Head of caudate nucleus (tissue), 42 donors: ENCODE measurements around the gene NECTIN4.

Experiments
- DNase-seq, 42 donors: peaks; one replicate each; pipeline versions ENCODE4 v3.0.0 to v3.0.0-alpha.2; 2020 to 2021; ENCODE audit warnings: mixed read lengths in 7 of 42
- intact Hi-C: fragments of 100-400 bp; cut with DNase I; formaldehyde crosslinking; loops from one replicate; pipeline ENCODE4 v1.15.0; 2022

The NECTIN4 gene

DNA sequence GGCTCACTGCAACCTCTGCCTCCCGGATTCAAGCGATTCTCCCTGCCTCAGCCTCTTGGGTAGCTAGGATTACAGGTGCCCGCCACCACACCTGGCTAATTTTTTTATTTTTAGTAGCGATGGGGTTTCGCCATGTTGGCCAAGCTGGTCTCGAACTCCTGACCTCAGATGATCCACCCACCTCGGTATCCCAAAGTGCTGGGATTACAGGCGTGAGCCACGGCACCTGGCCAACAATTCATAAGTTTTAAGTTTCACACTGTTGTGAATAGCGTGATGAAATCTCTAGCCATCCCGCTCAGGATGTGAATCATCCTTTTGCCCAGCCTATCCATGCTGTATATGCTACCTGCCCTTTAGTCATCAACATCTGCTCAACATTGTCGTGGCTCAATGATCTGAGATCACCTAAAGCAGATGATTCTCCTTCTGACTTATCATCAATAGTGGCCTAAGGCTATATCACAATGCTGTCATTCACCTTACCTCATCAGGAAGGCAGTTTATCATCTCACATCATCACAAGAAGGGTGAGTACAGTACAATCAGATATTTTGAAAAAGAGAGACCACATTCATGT, 25.9 kb upstream of the NECTIN4 start:
- intact Hi-C loops: no loop called here
- DNase-seq: no peak

DNA sequence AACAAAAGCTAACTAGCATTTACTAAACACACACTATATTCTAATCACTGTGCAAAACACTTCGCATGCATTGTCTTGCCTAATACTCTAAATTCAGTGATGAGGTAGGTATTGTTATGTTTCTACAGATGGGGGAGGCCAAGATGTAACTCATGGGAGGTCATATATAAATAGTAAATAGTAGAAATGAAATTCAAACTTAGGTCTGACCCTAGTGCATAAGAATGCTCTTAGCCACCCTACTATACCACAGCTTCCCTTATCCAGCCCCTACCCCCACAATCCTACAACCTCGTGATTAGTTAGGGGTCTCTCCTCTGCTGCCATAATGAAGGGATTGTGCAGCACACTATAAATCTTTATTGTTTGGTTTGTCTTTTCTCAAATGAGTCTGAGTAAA, 25.2 kb upstream of the NECTIN4 start:
- DNase-seq: no peak
- intact Hi-C loops: no loop called here

DNA sequence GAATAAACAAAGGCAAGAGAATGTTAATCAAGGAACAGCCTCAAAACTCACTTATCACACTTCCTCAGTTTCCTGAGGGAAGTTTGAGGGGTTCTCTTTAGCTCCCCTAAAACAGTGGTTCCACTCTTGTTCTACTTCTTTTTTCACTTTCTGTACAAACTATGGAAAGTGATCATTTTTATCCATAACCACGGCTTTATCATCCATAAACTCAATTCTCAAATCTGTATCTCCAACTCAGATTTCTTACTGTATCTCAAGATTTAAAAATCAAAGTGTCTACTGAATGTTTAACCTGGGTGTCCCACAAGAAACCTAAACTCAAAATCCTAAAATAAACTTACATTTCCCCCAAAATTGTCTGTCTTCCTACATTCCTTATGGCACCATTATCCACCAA, 24.6 kb upstream of the NECTIN4 start:
- DNase-seq: no peak
- intact Hi-C loops: no loop called here

DNA sequence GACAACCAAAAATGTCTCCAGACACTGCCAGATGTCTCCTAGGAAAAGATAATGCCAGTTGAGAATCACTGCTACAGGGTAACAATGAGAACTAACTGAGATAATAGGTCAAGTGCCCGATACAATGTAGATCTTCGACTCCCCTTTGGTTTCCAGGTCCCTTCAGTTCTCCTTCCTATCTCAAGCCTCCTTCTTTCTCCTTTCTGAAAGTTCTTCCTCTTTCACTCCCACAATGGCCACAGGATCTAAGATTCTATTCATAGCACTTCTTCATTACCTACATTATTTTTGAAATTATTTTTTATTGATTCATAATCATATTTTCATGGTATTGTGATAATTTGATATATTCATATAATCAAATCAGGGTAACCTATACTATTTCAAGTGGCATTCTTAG, 22.2 kb upstream of the NECTIN4 start:
- DNase-seq: no peak
- intact Hi-C loops: no loop called here

DNA sequence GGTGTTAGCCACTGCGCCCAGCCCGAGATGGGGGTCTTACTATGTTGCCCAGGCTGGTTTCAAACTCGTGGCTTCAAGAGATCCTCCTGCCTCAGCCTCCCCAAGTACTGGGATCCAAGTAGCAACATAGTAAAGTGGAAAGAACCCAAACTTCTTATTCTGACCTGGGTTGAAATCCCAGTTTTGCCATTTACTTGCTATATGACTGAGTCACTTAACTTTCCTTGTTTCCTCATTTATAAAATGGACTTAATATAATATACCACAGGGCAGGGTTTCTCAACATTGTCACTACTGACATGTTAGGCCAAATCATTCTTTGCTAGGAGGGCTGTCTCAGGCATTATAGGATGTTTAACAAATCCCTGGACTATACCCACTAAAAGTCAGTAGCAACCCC, 21.8 kb upstream of the NECTIN4 start:
- intact Hi-C loops: no loop called here
- no peak for DNase-seq

DNA sequence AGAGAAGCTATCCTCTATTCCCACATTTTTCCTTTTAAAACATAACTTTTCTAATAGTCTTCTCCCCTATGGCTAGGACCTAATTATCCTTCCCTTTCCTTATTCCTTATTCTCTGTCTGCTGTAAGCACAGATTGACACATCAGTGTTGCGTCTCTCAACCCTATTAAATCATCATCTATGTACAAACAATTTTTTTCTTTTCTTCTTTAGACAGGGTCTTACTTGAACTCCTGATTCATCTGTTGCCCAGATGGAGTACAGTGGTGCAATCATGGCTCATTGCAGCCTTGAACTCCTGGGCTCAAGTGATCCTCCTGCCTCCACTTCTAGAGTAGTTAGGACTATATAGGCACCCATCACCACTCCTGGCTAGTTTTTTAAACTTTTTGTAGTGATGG, 17.1 kb upstream of the NECTIN4 start:
- no peak for DNase-seq
- intact Hi-C loops: no loop called here

DNA sequence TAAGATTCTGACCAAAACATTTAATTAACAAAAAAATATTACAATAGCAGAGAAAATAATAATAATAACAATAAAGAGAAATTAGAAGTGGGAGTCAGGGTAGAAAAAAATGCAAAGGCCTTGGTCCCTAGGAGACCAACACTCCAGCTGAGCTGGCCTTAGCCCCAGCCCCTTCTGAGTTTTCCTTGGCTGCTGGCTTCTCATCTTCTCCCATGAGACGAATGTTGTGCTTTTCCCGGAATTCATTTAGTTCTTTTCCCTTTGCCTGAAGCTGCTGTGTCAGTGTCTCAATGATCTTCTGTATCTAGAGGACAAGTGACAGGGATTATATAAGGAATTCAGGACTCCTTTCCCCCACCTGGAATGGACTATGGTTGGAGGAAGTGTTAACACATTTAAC, 11.2 kb upstream of the NECTIN4 start:
- intact Hi-C loops: no loop called here
- DNase-seq: peak in 1 of 42 donors; percentile 5

DNA sequence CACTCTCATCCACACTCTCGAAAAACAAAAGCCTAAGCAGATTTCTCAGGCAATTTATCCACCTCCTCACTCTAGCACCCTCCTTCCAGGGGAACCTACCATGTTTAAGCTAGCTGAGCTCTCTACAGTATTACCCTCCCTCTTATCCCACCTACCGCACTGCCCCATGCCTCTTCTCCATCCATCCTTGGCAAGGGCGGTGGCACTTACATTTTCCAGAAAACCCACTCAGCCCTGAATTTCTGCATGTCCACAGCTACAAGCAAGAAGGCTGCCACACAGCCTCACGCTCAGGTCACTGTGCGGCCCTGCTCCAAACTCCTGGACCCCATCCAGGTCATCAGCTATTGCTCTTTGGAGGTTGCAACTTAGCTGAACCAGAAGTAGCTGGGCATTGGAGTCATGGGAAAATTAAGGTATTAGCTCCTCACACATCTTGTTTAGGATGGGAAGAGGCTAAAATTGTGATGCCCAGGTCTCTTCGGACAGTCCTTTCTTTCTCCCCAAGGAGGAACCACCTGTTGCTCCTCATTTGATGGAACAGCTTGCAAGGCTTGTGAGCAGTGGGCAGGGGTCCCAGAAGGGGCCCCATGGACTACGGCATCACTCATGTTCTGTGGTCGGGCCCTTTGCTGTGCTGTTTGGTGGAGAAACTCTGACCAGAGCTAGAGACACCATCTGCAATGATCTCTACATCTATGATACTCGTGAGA, 9.9 kb upstream of the NECTIN4 start:
- intact Hi-C loops: loop anchor here (5.0 kb wide), 1 partner anchor 102 kb away; no protein-coding TSS in a partner anchor
- DNase-seq: peak in 2 of 42 donors; percentile 15 to 32

DNA sequence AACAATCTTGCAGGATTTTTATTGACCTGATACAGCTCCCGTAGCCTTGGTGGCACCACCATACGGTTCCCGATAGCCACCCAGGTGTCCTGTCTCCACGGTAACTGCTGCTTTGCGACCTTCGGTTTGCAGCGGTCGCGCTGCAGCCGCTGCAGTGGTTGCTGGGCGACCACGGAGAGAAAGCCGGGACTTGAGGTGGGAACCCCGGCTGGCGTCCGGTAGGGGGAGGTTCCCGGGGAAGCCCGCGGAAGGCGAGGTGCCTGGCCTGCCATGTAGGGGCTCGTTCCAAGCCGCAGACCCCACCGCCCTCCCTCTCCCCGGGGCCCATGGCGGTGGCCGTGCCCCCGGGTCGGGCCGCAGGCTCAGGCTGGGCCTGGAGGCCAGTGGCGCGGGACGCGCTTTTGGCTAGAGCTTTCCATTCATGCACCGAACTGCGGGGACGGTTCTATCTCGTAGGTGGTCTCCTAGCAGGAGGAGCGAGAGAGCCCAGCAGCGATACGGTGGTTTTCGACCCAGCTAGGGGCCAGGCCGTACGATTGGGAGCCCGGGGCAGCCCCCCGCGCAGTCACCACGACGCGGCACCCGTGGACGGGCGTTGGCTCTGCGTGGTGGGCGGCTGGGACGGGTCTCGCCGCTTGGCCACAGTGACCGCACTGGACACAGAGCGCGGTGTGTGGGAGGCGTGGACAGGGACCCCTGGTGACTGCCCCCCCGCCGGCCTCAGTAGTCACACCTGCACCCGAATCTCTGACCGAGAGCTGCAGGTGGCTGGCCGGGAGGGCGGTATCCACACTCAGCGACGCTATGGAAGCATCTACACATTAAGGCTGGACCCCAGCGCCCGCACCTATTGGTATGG, 9.1 kb upstream of the NECTIN4 start, which contains the start of gene KLHDC9:
Gene KLHDC9 (plus strand): TSS at position 152 of the 859 bp plus-strand sequence. CDS start 175 bp downstream, at position 327.
- intact Hi-C loops: loop anchor here (5.0 kb wide), 1 partner anchor 101 kb away; no protein-coding TSS in a partner anchor
- DNase-seq: peak; percentile 60 to 94 (median 82)

DNA sequence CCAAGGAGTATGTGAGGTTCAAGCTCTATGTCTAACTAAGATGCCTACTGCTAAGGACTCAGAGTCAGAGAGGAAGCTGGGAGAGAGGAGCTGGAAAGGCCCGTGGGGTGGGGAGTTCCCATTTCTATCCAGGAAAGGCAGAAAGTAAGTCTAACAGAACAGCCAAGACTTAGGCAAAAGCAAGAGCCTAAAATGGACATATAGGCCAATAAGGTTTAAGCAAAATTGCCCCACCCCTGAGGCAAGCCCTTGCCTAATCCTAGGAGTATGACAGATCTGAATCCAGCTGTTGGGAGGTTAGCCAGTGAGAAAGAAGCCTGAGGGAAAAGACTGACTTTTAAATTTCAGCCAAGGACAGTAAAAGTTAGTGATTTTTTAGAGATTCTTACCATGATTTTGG, 7.2 kb upstream of the NECTIN4 start:
- DNase-seq: no peak
- intact Hi-C loops: loop anchor here (2.0 to 5.0 kb wide), 2 partner anchors 52 to 99 kb away; partner anchors contain the start of gene USF1

DNA sequence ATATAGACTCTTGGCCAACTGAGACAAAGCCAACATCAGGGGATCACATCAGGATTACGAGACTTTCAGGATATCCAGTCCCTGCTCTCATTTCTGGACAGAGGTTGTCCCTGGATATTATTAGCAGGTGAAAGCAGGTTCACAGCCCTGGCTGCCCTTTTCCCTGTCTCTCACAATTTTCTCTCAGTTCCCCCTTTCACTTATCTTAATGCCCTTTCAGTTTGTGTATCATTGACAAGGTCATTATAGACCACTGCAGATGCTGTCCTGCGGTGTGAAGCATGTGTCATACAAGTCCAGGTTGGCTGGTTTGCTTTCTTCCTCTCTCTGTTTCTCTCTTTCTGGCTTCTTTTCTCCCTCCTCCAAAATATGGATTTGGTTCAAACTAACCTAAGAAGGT, 6.7 kb upstream of the NECTIN4 start:
- intact Hi-C loops: loop anchor here (2.0 to 5.0 kb wide), 2 partner anchors 51 to 99 kb away; partner anchors contain the start of gene USF1
- DNase-seq: no peak

DNA sequence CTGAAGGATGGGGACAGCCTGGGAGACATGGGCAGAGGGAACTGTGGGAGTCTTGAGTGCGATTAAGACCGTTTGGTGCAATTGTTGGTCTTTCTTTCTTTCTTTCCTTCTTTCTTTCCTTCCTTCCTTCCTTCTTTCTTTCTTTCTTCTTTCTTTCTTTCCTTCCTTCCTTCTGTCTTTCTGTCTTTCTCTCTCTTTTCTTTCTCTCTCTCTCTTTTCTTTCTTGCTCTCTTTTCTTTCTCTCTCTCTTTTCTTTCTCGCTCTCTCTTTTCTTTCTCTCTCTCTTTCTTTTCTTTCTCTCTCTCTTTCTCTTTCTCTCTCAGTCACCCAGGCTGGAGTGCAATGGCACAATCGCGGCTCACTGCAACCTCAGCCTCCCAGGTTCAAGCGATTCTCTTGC, 5.9 kb upstream of the NECTIN4 start:
- intact Hi-C loops: loop anchor here (5.0 kb wide), 1 partner anchor 98 kb away; no protein-coding TSS in a partner anchor
- DNase-seq: no peak

DNA sequence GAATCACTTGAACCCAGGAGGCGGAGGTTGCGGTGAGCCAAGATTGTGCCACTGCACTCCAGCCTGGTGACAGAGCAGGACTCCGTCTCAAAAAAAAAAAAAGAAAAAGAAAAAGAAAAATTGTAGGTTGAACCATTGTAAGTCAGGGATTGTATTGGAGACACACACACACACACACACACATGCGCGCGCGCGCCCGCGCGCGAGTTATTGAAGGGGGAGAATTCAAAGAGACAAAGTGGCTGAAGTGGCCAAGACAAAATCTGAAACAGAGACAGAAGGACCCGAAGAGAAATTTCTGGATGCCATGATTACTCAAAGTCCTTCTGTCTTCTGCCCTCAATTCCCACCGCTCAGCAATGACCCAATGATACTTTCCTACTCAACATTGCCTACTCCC, 5.1 kb upstream of the NECTIN4 start:
- DNase-seq: no peak
- intact Hi-C loops: no loop called here

DNA sequence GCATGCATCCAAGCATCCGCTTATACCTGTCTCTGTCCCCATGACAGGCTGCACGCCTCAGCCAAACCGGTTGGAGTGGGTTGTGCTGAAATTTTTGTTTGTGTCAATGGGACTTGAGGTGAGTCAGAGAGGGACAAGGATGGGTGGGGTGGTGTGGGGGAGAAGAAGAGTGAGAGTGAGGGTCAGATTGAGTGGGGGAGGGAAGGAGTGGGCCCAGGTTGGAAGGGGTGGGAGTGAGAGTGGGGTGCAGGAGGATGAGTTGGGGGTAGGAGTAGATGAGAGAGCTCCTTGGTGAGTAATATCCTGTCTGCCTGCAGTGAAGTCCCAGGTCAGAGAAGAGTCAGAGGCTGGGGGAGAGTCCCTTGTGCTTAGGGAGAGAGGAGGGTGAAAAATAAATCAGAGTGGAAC, 3.3 kb upstream of the NECTIN4 start:
- intact Hi-C loops: no loop called here
- no peak for DNase-seq

DNA sequence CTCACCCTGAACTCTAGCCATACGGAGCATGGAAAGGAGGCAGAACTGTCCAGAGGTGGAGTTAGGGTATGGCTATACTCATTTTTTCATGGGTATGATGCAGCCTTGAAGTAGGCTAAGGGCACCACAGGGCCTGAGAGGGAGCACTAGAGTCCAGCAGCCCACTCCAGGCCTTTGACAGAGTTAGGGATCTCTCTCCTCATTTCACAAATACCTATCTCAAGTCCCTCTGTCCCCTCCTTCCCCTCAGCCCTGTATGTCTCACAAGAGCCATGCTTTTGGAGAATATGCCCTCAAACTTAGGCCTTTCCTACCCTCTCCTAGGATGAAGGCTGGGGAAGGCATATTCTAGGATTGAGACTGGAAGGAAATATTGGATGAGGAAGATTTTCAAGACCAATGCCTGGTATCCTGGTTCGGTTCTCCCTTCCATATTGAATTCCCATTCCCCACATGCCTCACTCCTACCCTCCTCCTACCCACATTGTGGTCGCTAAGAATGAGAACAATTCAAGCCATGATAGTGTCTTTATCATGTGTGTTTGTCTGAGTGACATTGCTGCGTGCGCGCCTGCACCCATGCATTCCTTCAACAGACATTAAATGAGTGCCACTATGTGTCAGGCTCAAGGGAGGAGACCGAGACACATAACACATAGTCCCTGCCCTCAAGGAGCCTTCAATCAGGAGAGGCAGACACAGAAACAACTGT, 2.6 kb upstream of the NECTIN4 start:
- intact Hi-C loops: no loop called here
- DNase-seq: no peak

DNA sequence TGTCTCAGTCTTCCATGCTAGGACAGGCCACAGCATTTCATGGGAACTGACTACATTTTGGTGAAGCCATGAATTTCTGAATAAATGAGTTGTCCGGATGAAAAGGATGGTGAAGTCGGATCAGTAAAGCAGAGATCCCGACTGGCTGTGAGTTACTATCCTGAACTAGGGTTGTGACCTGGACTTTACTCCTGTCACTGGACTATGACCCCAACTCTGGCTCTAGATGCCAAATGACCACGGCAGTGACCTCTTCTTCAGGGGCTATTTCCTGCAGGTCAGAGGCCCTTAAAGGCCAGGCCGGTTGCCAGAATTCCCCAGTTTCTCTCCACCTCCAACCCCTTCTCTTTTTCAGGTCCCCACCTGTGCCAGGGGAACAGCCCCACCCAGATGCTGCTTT, 1.7 kb upstream of the NECTIN4 start:
- DNase-seq: no peak
- intact Hi-C loops: no loop called here

DNA sequence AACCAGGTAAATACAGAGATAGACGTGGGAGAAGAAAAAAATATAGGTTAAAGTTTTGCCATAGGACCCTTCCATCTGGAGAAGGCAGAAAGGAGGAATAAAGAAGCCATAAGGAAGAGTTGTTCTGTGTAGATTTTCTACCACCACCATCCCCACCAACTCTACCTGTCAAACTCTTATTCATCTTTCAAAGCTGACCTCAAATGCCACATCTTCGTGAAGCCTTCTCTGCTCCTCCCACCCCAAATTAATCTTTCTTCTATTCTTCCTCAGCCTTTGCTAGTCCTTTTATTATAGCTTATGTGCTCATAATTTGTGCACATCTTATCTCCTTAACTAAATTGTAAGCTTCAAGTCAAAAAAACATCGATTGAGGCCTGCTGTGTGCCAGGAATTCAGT, 1.3 kb upstream of the NECTIN4 start:
- intact Hi-C loops: no loop called here
- no peak for DNase-seq

DNA sequence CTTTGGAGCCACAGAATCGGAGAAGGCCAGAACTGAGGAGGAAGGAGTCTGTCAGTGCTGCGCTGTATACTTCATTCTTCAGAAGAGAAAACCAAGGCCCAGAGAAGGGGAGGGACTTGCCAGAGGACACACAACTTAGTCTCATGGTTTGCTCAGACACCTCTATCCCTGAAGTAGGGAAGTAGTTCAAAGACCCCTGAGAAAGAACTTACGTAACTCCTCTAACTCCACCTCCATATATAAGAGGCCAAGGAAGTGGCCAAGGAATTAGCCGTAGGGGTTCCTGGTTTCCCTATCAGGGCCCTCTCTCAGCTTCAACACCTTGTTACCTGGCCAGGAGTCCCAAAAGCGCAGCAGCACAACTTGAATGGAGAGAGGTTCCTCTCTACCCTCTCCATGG, 580 bp upstream of the NECTIN4 start:
- no peak for DNase-seq
- intact Hi-C loops: no loop called here

DNA sequence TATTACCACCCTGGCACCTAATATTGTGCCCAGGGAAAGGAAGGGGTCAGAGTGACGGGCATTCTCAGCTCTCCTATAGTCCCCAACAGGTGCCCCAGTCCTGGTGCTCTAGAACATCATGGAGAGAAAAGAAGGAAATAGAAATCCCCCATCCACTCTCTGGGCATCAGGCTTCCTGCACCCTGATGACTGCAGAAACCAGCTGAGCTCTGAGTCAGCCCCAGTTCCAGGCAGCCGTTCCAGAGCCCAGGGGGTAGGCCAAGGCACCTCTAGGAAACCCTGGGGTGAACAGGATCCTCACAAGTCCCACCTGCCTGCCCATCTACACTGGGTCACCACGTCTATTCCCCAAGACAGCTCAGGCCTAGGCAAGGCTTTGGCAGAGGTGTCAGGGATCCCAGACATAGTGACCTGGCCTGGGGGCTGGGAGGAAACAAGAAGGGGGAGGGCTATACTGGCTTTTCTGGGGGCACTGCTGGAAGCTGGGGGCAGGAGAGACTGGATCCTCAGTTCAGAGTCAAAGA, 709 bp downstream of the NECTIN4 start:
- no peak for DNase-seq

More for the DNA sequence above, 709 bp downstream of the NECTIN4 start:
- intact Hi-C loops: no loop called here
